Adrenal gland (tissue), 12 donors: ENCODE results near the gene SLF1. TPM values are rescaled to one million over a fixed set of nuclear protein-coding genes. Genes with fewer than 3 reads are reported as not detected.

Experiments used
- DNase-seq, 7 donors: peaks; one replicate each; pipeline ENCODE4 v3.0.0-alpha.2; 2019 to 2020
- H3K27ac ChIP-seq, 5 donors: fragments of 200-600 bp; sonication (generic) in 4 of 5; 1 replicate in 3 of 5; 2 replicates in 2 of 5; pipeline versions ENCODE4 v1.5.1 to v1.8.0; 2016 to 2020; ENCODE audit warnings: mild to moderate bottlenecking in 1 of 5
- H3K27me3 ChIP-seq: fragments of 200-600 bp; 2 replicates; pipeline ENCODE4 v1.8.0; 2021
- H3K36me3 ChIP-seq, 2 donors: fragments of 200-600 bp; replicated peaks in 1 of 2; 1 replicate in 1 of 2; 2 replicates in 1 of 2; pipeline versions ENCODE4 v1.5.1 to v1.8.0; 2018 to 2022
- H3K4me1 ChIP-seq, 2 donors: fragments of 200-600 bp; replicated peaks in 1 of 2; 1 replicate in 1 of 2; 2 replicates in 1 of 2; pipeline versions ENCODE4 v1.5.1 to v1.8.0; 2018 to 2021
- H3K4me3 ChIP-seq, 4 donors: fragments of 200-600 bp; sonication (generic) in 3 of 4; one replicate each; pipeline ENCODE4 v1.5.1; 2016 to 2018
- H3K9me3 ChIP-seq, 3 donors: fragments of 200-600 bp; sonication (generic) in 1 of 3; replicated peaks in 1 of 3; 1 replicate in 2 of 3; 2 replicates in 1 of 3; pipeline versions ENCODE4 v1.5.1 to v1.8.0; 2016 to 2021
- CTCF ChIP-seq, 6 experiments: fragments of 450-650 bp in 4 of 6; fragments of 200-600 bp in 2 of 6; sonication (generic) in 1 of 6; IDR thresholded peaks; 1 replicate in 5 of 6; 2 replicates in 1 of 6; pipeline versions ENCODE4 v1.5.1 to v1.8.0; 2016 to 2021; ENCODE audit warnings: antibody characterized with exemption in 6 of 6, mild to moderate bottlenecking in 2 of 6, moderate library complexity in 1 of 6
- POLR2A ChIP-seq, 2 donors: fragments of 450-650 bp; IDR thresholded peaks; one replicate each; pipeline ENCODE4 v1.6.1; 2017; ENCODE audit warnings: antibody characterized with exemption in 2 of 2, mild to moderate bottlenecking in 2 of 2, moderate library complexity in 1 of 2
- WGBS, 4 donors: extraction: QIAGEN DNeasy Blood & Tissue Kit in 2 of 4; methylation state at CpG; one replicate each; pipeline versions ENCODE4 v1.1.5 to v1.1.7; 2013 to 2017; 5-methylcytosine and 5-hydroxymethylcytosine counted together
- intact Hi-C, 2 donors: fragments of 100-400 bp; cut with DNase I; formaldehyde crosslinking; loops; one replicate each; pipeline versions ENCODE4 v1.14.1 to v1.15.0; 2022 to 2023
- polyA plus RNA-seq, 3 donors: library from polyadenylated mRNA; stranded (reverse); fragments of 200-250 nt in 2 of 3; fragments of 350-450 nt in 1 of 3; fragmentation: Illumina TruSeq in 1 of 3; extraction: RNeasy Lipid Tissue Mini Kit (QIAGEN cat#74804) in 1 of 3; gene quantifications; one replicate each; pipeline ENCODE4 v1.2.3, GENCODE V29; 2013 to 2014
- total RNA-seq, 9 donors: library from RNA; depleted of rRNA in 4 of 9; stranded (reverse); fragments of >200 nt in 4 of 9; fragments of 120-200 nt in 1 of 9; fragmentation: NEBNext Ultra II Directional in 1 of 9; extraction: Animal tissue kit (Norgen Biotek cat#: 25700) in 1 of 9; gene quantifications; one replicate each; pipeline versions ENCODE4 v1.1.0 to v1.2.4, GENCODE V29; 2013 to 2023
- donor health status: healthy with polysubstance abuse.
- donor health status: Bipolar disorder and iron deficiency.
- donor health status: DM: yes; HTN: yes; CAD: no.
- donor health status: DM: no; HTN: no; CAD: no.
- donor health status: DM: no; HTN: no; CAD: no.
- donor health status: DM: yes; HTN: yes; CAD: no.

The SLF1 gene
- total and polyA plus RNA-seq, 12 donors: 1.3 to 9.8 (median 3.4) TPM

GRCh38 chr5:94640176-94640575 lies 21.7 kb downstream of the SLF1 start:
- intact Hi-C loops: no loop called here
- WGBS, 4 donors: 96 to 98% (median 97%) methylated on average over 3 of the region's 3 CpGs
- Histone ChIP-seq H3K4me3 (no peak overlapping the region), H3K9me3 (peaks cover 0 to 11% (median 0%) of the 10 kb centered on the region in 3 donors), H3K27ac (no peak overlapping the region), H3K36me3 (no peaks in the 10 kb centered on the region), H3K4me1 (no peaks in the 10 kb centered on the region), H3K27me3 (no peaks in the 10 kb centered on the region)
- no peak for DNase-seq
- TF ChIP-seq POLR2A (IDR thresholded peaks at IDR 0.05) (no peak), CTCF (IDR thresholded peaks at IDR 0.05) (no peak)

- Histone ChIP-seq H3K27me3 (no peaks in the 10 kb centered on the region), H3K4me3 (no peak overlapping the region), H3K4me1 (no peaks in the 10 kb centered on the region), H3K36me3 (no peaks in the 10 kb centered on the region), H3K27ac (no peak overlapping the region), H3K9me3 (peaks cover 0 to 5% (median 0%) of the 10 kb centered on the region in 3 donors)
- intact Hi-C loops: no loop called here
- no peak for TF ChIP-seq CTCF (IDR thresholded peaks at IDR 0.05)
- no peak for TF ChIP-seq POLR2A (IDR thresholded peaks at IDR 0.05)
- 93 to 99% (median 96%) methylated on average over 3 of the region's 3 CpGs for WGBS, 4 donors
- DNase-seq: no peak
Measured at GRCh38 chr5:94645053-94645452, 26.6 kb downstream of the SLF1 start.

GRCh38 chr5:94646758-94647157 lies 28.3 kb downstream of the SLF1 start:
- Histone ChIP-seq H3K4me3 (no peak overlapping the region), H3K36me3 (no peaks in the 10 kb centered on the region), H3K4me1 (no peaks in the 10 kb centered on the region), H3K27ac (no peak overlapping the region), H3K9me3 (no peaks in the 10 kb centered on the region), H3K27me3 (no peaks in the 10 kb centered on the region)
- TF ChIP-seq POLR2A (IDR thresholded peaks at IDR 0.05): no peak
- no peak for TF ChIP-seq CTCF (IDR thresholded peaks at IDR 0.05)
- DNase-seq: no peak
- intact Hi-C loops: no loop called here

GRCh38 chr5:94649874-94650273 lies 31.4 kb downstream of the SLF1 start:
- Histone ChIP-seq H3K4me3 (no peak overlapping the region), H3K9me3 (no peaks in the 10 kb centered on the region), H3K27me3 (no peaks in the 10 kb centered on the region), H3K4me1 (no peaks in the 10 kb centered on the region), H3K36me3 (no peaks in the 10 kb centered on the region), H3K27ac (no peak overlapping the region)
- no peak for DNase-seq
- WGBS, 4 donors: 94 to 100% (median 98%) methylated on average over 1 of the region's 1 CpG
- no peak for TF ChIP-seq CTCF (IDR thresholded peaks at IDR 0.05)
- TF ChIP-seq POLR2A (IDR thresholded peaks at IDR 0.05): no peak
- intact Hi-C loops: no loop called here
